Caco-2 (cell line): ENCODE measurements around the gene OXNAD1. TPM values are rescaled to one million over a fixed set of nuclear protein-coding genes. Genes with fewer than 3 reads are reported as not detected.

Experiments used
- BruUV-seq: library from RNA; stranded (reverse); fragments of 400-500 nt; replicated peaks from 2 replicates; lab custom pipeline; 2021; lab: Mats Ljungman, UMichigan
- CTCF ChIA-PET: fragments of 300-600 bp; sonication (Branson Sonifier 250); formaldehyde crosslinking; loops from one replicate; lab custom pipeline; 2022; ENCODE audit warnings: antibody characterized with exemption; lab: Charles Lee
- POLR2A ChIA-PET: fragments of 300-600 bp; sonication (Branson Sonifier 250); formaldehyde crosslinking; loops from one replicate; lab custom pipeline; 2022; ENCODE audit warnings: antibody characterized with exemption; lab: Charles Lee
- DNase-seq, 2 experiments: peaks; one replicate each; pipeline versions ENCODE4 v3.0.0 to v3.0.0-alpha.2; 2020 to 2022
- H3K27me3 ChIP-seq: replicated peaks from 2 replicates; pipeline ENCODE4 v1.6.0; 2011; ENCODE audit warnings: low read length; ENCODE audit not compliant: control insufficient read depth, insufficient read depth
- H3K36me3 ChIP-seq: 2 replicates; pipeline ENCODE4 v1.5.1; 2011; ENCODE audit warnings: low read length; ENCODE audit not compliant: control insufficient read depth, insufficient read depth
- H3K4me1 ChIP-seq: fragments of 250-450 bp; sonication (Bioruptor Pico); 2 replicates; pipeline ENCODE4 v1.5.1; 2020; ENCODE audit warnings: mild to moderate bottlenecking
- H3K4me3 ChIP-seq: 2 replicates; pipeline ENCODE4 v1.5.1; 2011; ENCODE audit warnings: low read depth, mild to moderate bottlenecking, control low read depth, low read length
- H3K9me3 ChIP-seq: fragments of 250-450 bp; sonication (Bioruptor Pico); 2 replicates; pipeline ENCODE4 v1.5.1; 2020; ENCODE audit warnings: mild to moderate bottlenecking, moderate library complexity
- H3K27ac Mint-ChIP-seq: one replicate; pipeline ENCODE4 v1.8.0; 2022; ENCODE audit warnings: mixed read lengths; ENCODE audit not compliant: unreplicated experiment
- H3K27me3 Mint-ChIP-seq: one replicate; pipeline ENCODE4 v1.8.0; 2022; ENCODE audit warnings: mixed read lengths; ENCODE audit not compliant: insufficient read depth, unreplicated experiment
- H3K36me3 Mint-ChIP-seq: one replicate; pipeline ENCODE4 v1.8.0; 2022; ENCODE audit warnings: mild to moderate bottlenecking, mixed read lengths; ENCODE audit not compliant: insufficient read depth, unreplicated experiment
- H3K4me1 Mint-ChIP-seq: one replicate; pipeline ENCODE4 v1.8.0; 2022; ENCODE audit warnings: low read depth, mixed read lengths; ENCODE audit not compliant: unreplicated experiment
- H3K4me3 Mint-ChIP-seq: one replicate; pipeline ENCODE4 v1.8.0; 2022; ENCODE audit warnings: mild to moderate bottlenecking, moderate library complexity, mixed read lengths; ENCODE audit not compliant: unreplicated experiment
- H3K9me3 Mint-ChIP-seq: one replicate; pipeline ENCODE4 v1.8.0; 2022; ENCODE audit warnings: mixed read lengths; ENCODE audit not compliant: unreplicated experiment
- CTCF ChIP-seq, 2 experiments: fragments of 200-600 bp in 1 of 2; IDR thresholded peaks; 1 replicate in 1 of 2; 2 replicates in 1 of 2; pipeline versions ENCODE4 v1.5.1 to v1.8.0; 2011 to 2022; ENCODE audit warnings: antibody characterized with exemption in 1 of 2, control low read depth in 1 of 2, inconsistent platforms in 1 of 2, low read depth in 1 of 2, low read length in 1 of 2, mild to moderate bottlenecking in 1 of 2, moderate library complexity in 1 of 2; ENCODE audit not compliant: insufficient read depth in 1 of 2, severe bottlenecking in 1 of 2, unreplicated experiment in 1 of 2
- intact Hi-C: fragments of 100-400 bp; cut with micrococcal nuclease; formaldehyde crosslinking; loops from one replicate; pipeline ENCODE4 v1.10.0; 2022; ENCODE audit not compliant: unreplicated experiment
- total RNA-seq: library from RNA; stranded (reverse); gene quantifications from 2 replicates; pipeline ENCODE4 v1.2.3, GENCODE V29; 2022

The OXNAD1 gene
- total RNA-seq, 1 experiment from 2014 or later, result 20.0 TPM

GRCh38 chr3:16299746-16300145 is 34.7 kb downstream of the OXNAD1 start:
- no TSS peak for BruUV-seq
- Mint-ChIP-seq H3K27me3 (no peaks in the 10 kb centered on the region), H3K4me3 (no peak overlapping the region), H3K27ac (no peak overlapping the region), H3K9me3 (no peaks in the 10 kb centered on the region), H3K36me3 (peaks cover 56% of the 10 kb centered on the region), H3K4me1 (no peaks in the 10 kb centered on the region)
- POLR2A ChIA-PET, result no interaction called here
- intact Hi-C loops, result no loop called here
- Histone ChIP-seq H3K27me3 (no peaks in the 10 kb centered on the region), H3K36me3 (no peaks in the 10 kb centered on the region; the same call in 1 of the 2 replicates), H3K9me3 (no peaks in the 10 kb centered on the region), H3K4me1 (no peaks in the 10 kb centered on the region), H3K4me3 (no peak overlapping the region)
- CTCF ChIA-PET, result no interaction called here
- no peak for TF ChIP-seq CTCF (IDR thresholded peaks at IDR 0.05; ENCODE audit: insufficient read depth in 1 of 2, low read depth in 1 of 2, low read length in 1 of 2, severe bottlenecking in 1 of 2, unreplicated experiment in 1 of 2)
- no peak for DNase-seq

- Mint-ChIP-seq H3K27me3 (no peaks in the 10 kb centered on the region), H3K36me3 (peaks cover 57% of the 10 kb centered on the region), H3K4me1 (no peaks in the 10 kb centered on the region), H3K9me3 (no peaks in the 10 kb centered on the region), H3K4me3 (no peak overlapping the region), H3K27ac (no peak overlapping the region)
- no peak for TF ChIP-seq CTCF (IDR thresholded peaks at IDR 0.05; ENCODE audit: insufficient read depth in 1 of 2, low read depth in 1 of 2, low read length in 1 of 2, severe bottlenecking in 1 of 2, unreplicated experiment in 1 of 2)
- H3K36me3 ChIP-seq, result no peaks in the 10 kb centered on the region; the same call in 1 of the 2 replicates
- no peaks in the 10 kb centered on the region for H3K9me3 ChIP-seq
- POLR2A ChIA-PET, result no interaction called here
- CTCF ChIA-PET, result no interaction called here
- DNase-seq, result no peak
- H3K4me1 ChIP-seq, result no peaks in the 10 kb centered on the region
- no peak overlapping the region for H3K4me3 ChIP-seq
- intact Hi-C loops, result no loop called here
- no TSS peak for BruUV-seq
- no peaks in the 10 kb centered on the region for H3K27me3 ChIP-seq
Measured at GRCh38 chr3:16300307-16300706, 35.3 kb downstream of the OXNAD1 start.

GRCh38 chr3:16300881-16301359 is 35.9 kb downstream of the OXNAD1 start:
- Mint-ChIP-seq H3K27ac (no peak overlapping the region), H3K4me1 (no peaks in the 10 kb centered on the region), H3K36me3 (peaks cover 55% of the 10 kb centered on the region), H3K4me3 (no peak overlapping the region), H3K9me3 (no peaks in the 10 kb centered on the region), H3K27me3 (no peaks in the 10 kb centered on the region)
- Histone ChIP-seq H3K4me3 (no peak overlapping the region), H3K36me3 (no peaks in the 10 kb centered on the region; the same call in 1 of the 2 replicates), H3K9me3 (no peaks in the 10 kb centered on the region), H3K27me3 (no peaks in the 10 kb centered on the region), H3K4me1 (no peaks in the 10 kb centered on the region)
- BruUV-seq, result no TSS peak
- ChIA-PET CTCF (no interaction called here), POLR2A (no interaction called here)
- no peak for DNase-seq
- no peak for TF ChIP-seq CTCF (IDR thresholded peaks at IDR 0.05; ENCODE audit: insufficient read depth in 1 of 2, low read depth in 1 of 2, low read length in 1 of 2, severe bottlenecking in 1 of 2, unreplicated experiment in 1 of 2)
- intact Hi-C loops, result no loop called here
